Measurements from ENCODE around the gene RUNX3. TPM values are rescaled to one million over a fixed set of nuclear protein-coding genes. Genes with fewer than 3 reads are reported as not detected.

Gene RUNX3
- polyA plus RNA-seq, 3 donors: 4.4 to 27.9 (median 6.7) TPM

DNA sequence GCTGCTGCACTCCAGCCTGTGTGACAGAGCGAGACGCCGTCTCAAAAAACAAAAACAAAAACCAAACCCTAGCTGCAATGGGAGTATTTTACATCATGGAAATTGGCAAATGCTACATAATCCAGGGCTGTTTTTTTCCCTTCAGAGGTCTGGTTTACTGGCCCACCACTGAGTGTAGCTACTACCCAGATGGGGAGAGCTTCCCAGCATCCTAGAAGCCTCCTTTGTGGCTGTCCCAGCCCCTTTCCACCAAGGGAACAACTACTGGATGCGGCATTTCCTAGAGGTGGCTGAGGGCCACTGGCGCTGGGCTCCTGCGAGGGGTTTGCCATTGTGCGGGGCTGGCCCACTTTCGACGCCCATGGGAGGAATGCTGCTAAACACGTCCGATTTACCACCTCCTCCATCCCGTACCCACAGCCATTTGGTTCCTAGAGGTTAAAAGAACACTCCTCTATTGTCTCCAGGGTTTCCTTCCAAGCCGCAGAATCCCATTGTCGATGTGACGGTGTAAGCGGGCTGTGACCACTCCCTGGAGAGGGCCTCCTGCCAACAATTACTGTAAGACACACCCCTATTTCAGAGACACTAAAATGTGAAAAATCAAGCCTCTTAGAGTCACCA, 55.4 kb downstream of the RUNX3 start:
- Histone ChIP-seq H3K27me3 (ENCODE audit: control insufficient read depth in 2 of 2, insufficient read depth in 2 of 2, low read length in 2 of 2) (peaks cover 0 to 17% of the 10 kb centered on the region in 2 donors), H3K9ac (ENCODE audit: insufficient read depth, low read length, poor library complexity, severe bottlenecking) (no peak overlapping the region), H3K79me2 (ENCODE audit: insufficient read depth, low read length) (no peaks in the 10 kb centered on the region), H3K4me2 (replicated peaks; ENCODE audit: extremely low read depth, low read length, poor library complexity, severe bottlenecking) (no peak overlapping the region), H3K36me3 (replicated peaks in 1 of 2; ENCODE audit: control insufficient read depth in 1 of 2, insufficient read depth in 2 of 2, low read length in 2 of 2) (no peaks in the 10 kb centered on the region), H3K4me3 (replicated peaks in 1 of 3; ENCODE audit: low read depth in 2 of 3, low read length in 3 of 3) (no peak overlapping the region), H3K4me1 (ENCODE audit: control insufficient read depth in 1 of 2, insufficient read depth in 2 of 2, low read length in 2 of 2) (peaks cover 33% of the 10 kb centered on the region in 2 donors), H2AFZ (ENCODE audit: insufficient read depth, low read depth, low read length, poor library complexity, severe bottlenecking) (no peak overlapping the region), H3K27ac (ENCODE audit: low read depth in 1 of 2, low read length in 2 of 2) (no peak overlapping the region), H3K9me3 (replicated peaks in 1 of 2; ENCODE audit: control insufficient read depth in 1 of 2, insufficient read depth in 1 of 2, low read length in 2 of 2) (no peaks in the 10 kb centered on the region), H4K20me1 (ENCODE audit: insufficient read depth, low read length) (no peaks in the 10 kb centered on the region)
- no peak overlapping the region for H3K4me3 Mint-ChIP-seq
- DNase-seq: no peak
- H3K27ac Mint-ChIP-seq: peak overlapping the region in 1 of 7 donors; percentile 79
- WGBS (ENCODE audit: insufficient coverage): 85% methylated on average over 4 of the region's 16 CpGs
- TF ChIP-seq, protein P1, sequence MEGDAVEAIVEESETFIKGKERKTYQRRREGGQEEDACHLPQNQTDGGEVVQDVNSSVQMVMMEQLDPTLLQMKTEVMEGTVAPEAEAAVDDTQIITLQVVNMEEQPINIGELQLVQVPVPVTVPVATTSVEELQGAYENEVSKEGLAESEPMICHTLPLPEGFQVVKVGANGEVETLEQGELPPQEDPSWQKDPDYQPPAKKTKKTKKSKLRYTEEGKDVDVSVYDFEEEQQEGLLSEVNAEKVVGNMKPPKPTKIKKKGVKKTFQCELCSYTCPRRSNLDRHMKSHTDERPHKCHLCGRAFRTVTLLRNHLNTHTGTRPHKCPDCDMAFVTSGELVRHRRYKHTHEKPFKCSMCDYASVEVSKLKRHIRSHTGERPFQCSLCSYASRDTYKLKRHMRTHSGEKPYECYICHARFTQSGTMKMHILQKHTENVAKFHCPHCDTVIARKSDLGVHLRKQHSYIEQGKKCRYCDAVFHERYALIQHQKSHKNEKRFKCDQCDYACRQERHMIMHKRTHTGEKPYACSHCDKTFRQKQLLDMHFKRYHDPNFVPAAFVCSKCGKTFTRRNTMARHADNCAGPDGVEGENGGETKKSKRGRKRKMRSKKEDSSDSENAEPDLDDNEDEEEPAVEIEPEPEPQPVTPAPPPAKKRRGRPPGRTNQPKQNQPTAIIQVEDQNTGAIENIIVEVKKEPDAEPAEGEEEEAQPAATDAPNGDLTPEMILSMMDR (IDR thresholded peaks at IDR 0.05): no peak
- H3K4me1 Mint-ChIP-seq: peaks cover 33% of the 10 kb centered on the region
- peaks cover 0 to 4% (median 0%) of the 10 kb centered on the region in 7 donors for H3K9me3 Mint-ChIP-seq
- H3K27me3 Mint-ChIP-seq (ENCODE audit: low read depth in 3 of 3): peaks cover 19 to 27% (median 24%) of the 10 kb centered on the region in 3 donors
- H3K36me3 Mint-ChIP-seq: no peaks in the 10 kb centered on the region
- intact Hi-C loops (cut with micrococcal nuclease): no loop called here

DNA sequence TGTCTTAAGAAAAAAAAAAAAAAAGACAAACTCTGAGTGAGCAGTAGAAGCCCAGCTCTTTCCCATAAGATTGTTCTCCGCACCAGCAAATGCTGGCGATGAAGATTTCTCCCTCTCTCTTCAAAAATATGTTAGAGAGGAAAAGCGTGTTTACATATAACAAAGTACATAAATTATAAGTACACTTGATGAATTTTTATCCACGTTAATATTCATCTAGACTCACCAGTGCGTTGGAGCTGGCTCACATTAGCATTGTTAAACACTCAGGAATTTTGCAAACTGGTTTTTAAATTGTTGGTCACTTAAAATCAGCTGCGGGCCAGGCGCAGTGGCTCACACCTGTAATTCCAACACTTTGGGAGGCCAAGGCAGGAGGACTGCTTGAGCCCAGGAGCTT, 56.0 kb downstream of the RUNX3 start:
- DNase-seq: no peak
- H3K36me3 ChIP-seq (replicated peaks in 1 of 2; ENCODE audit: control insufficient read depth in 1 of 2, insufficient read depth in 2 of 2, low read length in 2 of 2): no peaks in the 10 kb centered on the region
- no peak overlapping the region for H3K4me2 ChIP-seq (replicated peaks; ENCODE audit: extremely low read depth, low read length, poor library complexity, severe bottlenecking)
- TF ChIP-seq, protein P1 (IDR thresholded peaks at IDR 0.05): no peak
- Mint-ChIP-seq H3K9me3 (peaks cover 0 to 4% (median 0%) of the 10 kb centered on the region in 7 donors), H3K4me3 (no peak overlapping the region), H3K36me3 (no peaks in the 10 kb centered on the region), H3K27me3 (ENCODE audit: low read depth in 3 of 3) (peaks cover 24 to 31% (median 27%) of the 10 kb centered on the region in 3 donors), H3K4me1 (peaks cover 35% of the 10 kb centered on the region), H3K27ac (no peak overlapping the region)
- peaks cover 0 to 17% of the 10 kb centered on the region in 2 donors for H3K27me3 ChIP-seq (ENCODE audit: control insufficient read depth in 2 of 2, insufficient read depth in 2 of 2, low read length in 2 of 2)
- H3K4me1 ChIP-seq (ENCODE audit: control insufficient read depth in 1 of 2, insufficient read depth in 2 of 2, low read length in 2 of 2): peaks cover 33% of the 10 kb centered on the region in 2 donors
- H3K79me2 ChIP-seq (ENCODE audit: insufficient read depth, low read length): no peaks in the 10 kb centered on the region
- no peak overlapping the region for H3K9ac ChIP-seq (ENCODE audit: insufficient read depth, low read length, poor library complexity, severe bottlenecking)
- no peak overlapping the region for H3K4me3 ChIP-seq (replicated peaks in 1 of 3; ENCODE audit: low read depth in 2 of 3, low read length in 3 of 3)
- H2AFZ ChIP-seq (ENCODE audit: insufficient read depth, low read depth, low read length, poor library complexity, severe bottlenecking): no peak overlapping the region
- no peaks in the 10 kb centered on the region for H3K9me3 ChIP-seq (replicated peaks in 1 of 2; ENCODE audit: control insufficient read depth in 1 of 2, insufficient read depth in 1 of 2, low read length in 2 of 2)
- H3K27ac ChIP-seq (ENCODE audit: low read depth in 1 of 2, low read length in 2 of 2): no peak overlapping the region
- WGBS (ENCODE audit: insufficient coverage): 100% methylated on average over 2 of the region's 7 CpGs
- intact Hi-C loops (cut with micrococcal nuclease): no loop called here
- H4K20me1 ChIP-seq (ENCODE audit: insufficient read depth, low read length): no peaks in the 10 kb centered on the region
